ENCODE measurements around the gene ZNF677. TPM values are rescaled to one million over a fixed set of nuclear protein-coding genes. Genes with fewer than 3 reads are reported as not detected.
"Not testable (repeated sequence)": the region's sequence is repeated elsewhere in the genome, so short reads cannot be mapped to it uniquely, and the experiment has no call there.

The ZNF677 gene
- total RNA-seq, 2 donors from 2014 or later: 2.9 to 6.1 TPM

GRCh38 chr19:53212703-53213320 lies 41.9 kb downstream of the ZNF677 start:
- no peak for DNase-seq (ENCODE audit: low spot score in 2 of 2)
- ATAC-seq: no peak
- Mint-ChIP-seq H3K9me3 (peaks cover 57 to 59% of the 10 kb centered on the region in 2 donors), H3K36me3 (peaks cover 78 to 79% of the 10 kb centered on the region in 2 donors), H3K27ac (no peak overlapping the region)

GRCh38 chr19:53211554-53211953 lies 43.1 kb downstream of the ZNF677 start:
- Mint-ChIP-seq H3K36me3 (peaks cover 87 to 88% of the 10 kb centered on the region in 2 donors), H3K9me3 (peaks cover 62 to 64% of the 10 kb centered on the region in 2 donors)
- H3K27ac Mint-ChIP-seq; DNase-seq (ENCODE audit: low spot score in 2 of 2); ATAC-seq: not testable (repeated sequence)

- H3K36me3 Mint-ChIP-seq: peaks cover 47 to 78% of the 10 kb centered on the region in 2 donors
- ATAC-seq (peak; percentile 72 to 86), DNase-seq (ENCODE audit: low spot score in 2 of 2) (peak; percentile 84 to 92)
- H3K27ac Mint-ChIP-seq: peak overlapping the region; percentile 88 to 89
- peaks cover 21 to 45% of the 10 kb centered on the region in 2 donors for H3K9me3 Mint-ChIP-seq
Observed at GRCh38 chr19:53196777-53197396, 57.8 kb downstream of the ZNF677 start.

- peak; percentile 30 to 39 for ATAC-seq
- H3K27ac Mint-ChIP-seq: no peak overlapping the region
- H3K36me3 Mint-ChIP-seq: peaks cover 48 to 76% of the 10 kb centered on the region in 2 donors
Observed at GRCh38 chr19:53195265-53195903, 59.3 kb downstream of the ZNF677 start.

GRCh38 chr19:53193535-53194222 lies 61.0 kb downstream of the ZNF677 start:
- Mint-ChIP-seq H3K36me3 (peaks cover 42 to 73% of the 10 kb centered on the region in 2 donors), H3K27ac (peak overlapping the region in 1 of 2 donors; percentile 88), H3K9me3 (peaks cover 17 to 44% of the 10 kb centered on the region in 2 donors)
- ATAC-seq (peak; percentile 8 to 18), DNase-seq (ENCODE audit: low spot score in 2 of 2) (no peak)

More at GRCh38 chr19:53195265-53195903, 59.3 kb downstream of the ZNF677 start:
- peak; percentile 62 to 71 for DNase-seq (ENCODE audit: low spot score in 2 of 2)
- H3K9me3 Mint-ChIP-seq: peaks cover 19 to 43% of the 10 kb centered on the region in 2 donors

- H3K9me3 Mint-ChIP-seq: peaks cover 19 to 44% of the 10 kb centered on the region in 2 donors
Observed at GRCh38 chr19:53192771-53193534, 61.7 kb downstream of the ZNF677 start, which contains the start of gene ZNF665. Gene ZNF665 (minus strand): TSS chr19:53193358. CDS start chr19:53182898, 10,460 bp downstream.

GRCh38 chr19:53190253-53190652 lies 64.4 kb downstream of the ZNF677 start:
- H3K9me3 Mint-ChIP-seq: peaks cover 22 to 38% of the 10 kb centered on the region in 2 donors

More at GRCh38 chr19:53192771-53193534, 61.7 kb downstream of the ZNF677 start, which contains the start of gene ZNF665:
- H3K36me3 Mint-ChIP-seq: peaks cover 43 to 75% of the 10 kb centered on the region in 2 donors
- ATAC-seq (peak; percentile 78 to 83), DNase-seq (ENCODE audit: low spot score in 2 of 2) (peak; percentile 64 to 87)
- H3K27ac Mint-ChIP-seq: peak within 1 kb of the TSS; percentile 88 to 90

GRCh38 chr19:53189691-53190198 lies 64.9 kb downstream of the ZNF677 start:
- DNase-seq (ENCODE audit: low spot score in 2 of 2); H3K27ac Mint-ChIP-seq; ATAC-seq: not testable (repeated sequence)
- Mint-ChIP-seq H3K36me3 (peaks cover 36 to 53% of the 10 kb centered on the region in 2 donors), H3K9me3 (peaks cover 22 to 39% of the 10 kb centered on the region in 2 donors)

More at GRCh38 chr19:53190253-53190652, 64.4 kb downstream of the ZNF677 start:
- no peak for ATAC-seq
- Mint-ChIP-seq H3K27ac (no peak overlapping the region), H3K36me3 (peaks cover 35 to 56% of the 10 kb centered on the region in 2 donors)
- no peak for DNase-seq (ENCODE audit: low spot score in 2 of 2)

Other genes starting within 250 kb of the ZNF677 start
- not detected for gene ERVV-1, start 241.0 kb downstream of the ZNF677 start, total RNA-seq
- gene ERVV-2, start 210.1 kb downstream of the ZNF677 start, total RNA-seq: not detected
- gene ZNF160, start 151.5 kb downstream of the ZNF677 start, total RNA-seq: 10 to 100 TPM; 32.7 to 54.8 TPM
- gene ZNF415, start 122.0 kb downstream of the ZNF677 start, total RNA-seq: 1 to 10 TPM; 1.6 to 2.8 TPM
- gene ZNF347, start 95.8 kb downstream of the ZNF677 start, total RNA-seq: 1 to 10 TPM; 5.6 TPM
- gene ZNF665, start 61.5 kb downstream of the ZNF677 start, total RNA-seq: 1 to 10 TPM; 3.1 to 4.4 TPM
- gene VN1R2, start 3.4 kb upstream of the ZNF677 start, total RNA-seq: not detected
- not detected for gene VN1R4, start 12.8 kb upstream of the ZNF677 start, total RNA-seq
- gene ZNF845, start 78.9 kb upstream of the ZNF677 start, total RNA-seq: 1 to 10 TPM; 4.7 to 6.2 TPM
- gene ZNF525, start 110.8 kb upstream of the ZNF677 start, total RNA-seq: 10 to 100 TPM; 19.3 to 27.4 TPM
- 10 to 100 TPM; 10.1 to 11.7 TPM for gene ZNF765, start 140.3 kb upstream of the ZNF677 start, total RNA-seq
- 10 to 100 TPM in 1 of 2 donors, 1 to 10 TPM in 1; 9.5 to 14.3 TPM for gene ZNF761, start 177.1 kb upstream of the ZNF677 start, total RNA-seq
- gene ZNF813, start 212.9 kb upstream of the ZNF677 start, total RNA-seq: 1 to 10 TPM; 5.6 to 7.1 TPM